GM19023 (cell line): ENCODE measurements around the gene RALGAPA2.

ENCODE experiments used
- ATAC-seq: cut with Tn5 transposase; IDR thresholded peaks from one replicate; pipeline ENCODE4 v1.9.1; 2021; ENCODE audit warnings: mild to moderate bottlenecking, moderate library complexity; ENCODE audit not compliant: unreplicated experiment

Gene RALGAPA2

DNA sequence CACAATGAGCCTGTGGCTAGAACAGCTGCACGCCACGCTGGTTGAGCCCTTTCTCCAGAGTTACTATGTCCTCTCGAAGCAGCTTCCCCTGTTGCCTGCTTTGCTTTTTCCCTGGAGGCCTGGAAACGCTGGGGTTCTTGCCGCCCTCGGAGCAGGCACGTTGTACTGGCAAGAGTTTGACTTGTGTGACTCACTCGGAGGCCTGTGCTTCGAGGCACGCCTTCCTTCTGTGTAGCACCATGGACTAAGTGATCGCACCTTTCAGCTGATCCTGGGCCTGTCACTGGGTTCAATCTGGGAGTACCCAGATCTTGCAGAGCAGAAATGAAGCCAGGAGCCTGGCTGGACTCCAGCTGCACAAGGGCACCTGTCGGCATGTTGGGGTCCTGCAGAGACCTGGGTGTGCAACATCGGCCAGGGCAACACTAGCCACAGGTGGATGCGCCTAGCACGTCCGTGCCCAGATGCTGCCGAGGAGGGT is 339.3 kb downstream of the RALGAPA2 start:
- no peak for ATAC-seq

DNA sequence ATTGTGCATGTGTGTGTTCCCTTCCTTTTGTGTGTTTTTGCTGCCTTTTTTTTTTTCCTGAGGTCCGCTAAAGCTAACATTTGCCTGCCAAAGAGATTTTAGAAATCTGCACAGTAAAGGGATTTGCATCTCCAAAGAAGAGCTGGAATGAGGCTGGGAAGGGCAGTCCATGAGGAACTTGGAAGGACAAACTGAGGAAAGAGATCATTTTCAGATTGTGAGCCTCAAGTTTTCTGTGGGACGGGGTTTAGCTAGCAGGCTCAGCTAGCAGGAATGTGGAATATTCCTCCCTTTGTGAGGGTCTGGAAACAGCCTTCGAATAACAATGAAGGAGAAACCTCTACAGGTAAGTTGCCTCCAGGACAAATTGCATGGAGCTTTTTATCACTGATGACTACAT is 340.8 kb downstream of the RALGAPA2 start:
- no peak for ATAC-seq

DNA sequence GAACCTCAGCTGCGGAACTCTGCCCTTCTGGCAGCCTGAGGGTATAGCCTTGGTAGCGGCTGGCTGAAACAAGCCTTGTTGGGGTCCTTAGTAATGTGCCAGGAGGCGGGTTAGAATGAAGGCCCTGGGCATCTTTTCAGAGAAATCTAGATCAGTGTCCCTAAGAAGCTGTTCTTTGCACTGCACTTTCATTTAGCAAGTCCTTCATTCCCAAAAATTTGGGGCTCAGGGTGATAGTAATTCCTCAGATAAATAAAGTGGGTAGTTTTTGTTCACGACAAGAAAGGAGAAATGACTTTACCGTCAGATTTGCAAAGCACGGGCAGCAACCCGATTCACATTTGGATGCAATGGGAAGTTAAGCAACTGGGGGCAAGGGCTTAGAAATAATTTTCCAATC is 341.4 kb downstream of the RALGAPA2 start:
- ATAC-seq = no peak

DNA sequence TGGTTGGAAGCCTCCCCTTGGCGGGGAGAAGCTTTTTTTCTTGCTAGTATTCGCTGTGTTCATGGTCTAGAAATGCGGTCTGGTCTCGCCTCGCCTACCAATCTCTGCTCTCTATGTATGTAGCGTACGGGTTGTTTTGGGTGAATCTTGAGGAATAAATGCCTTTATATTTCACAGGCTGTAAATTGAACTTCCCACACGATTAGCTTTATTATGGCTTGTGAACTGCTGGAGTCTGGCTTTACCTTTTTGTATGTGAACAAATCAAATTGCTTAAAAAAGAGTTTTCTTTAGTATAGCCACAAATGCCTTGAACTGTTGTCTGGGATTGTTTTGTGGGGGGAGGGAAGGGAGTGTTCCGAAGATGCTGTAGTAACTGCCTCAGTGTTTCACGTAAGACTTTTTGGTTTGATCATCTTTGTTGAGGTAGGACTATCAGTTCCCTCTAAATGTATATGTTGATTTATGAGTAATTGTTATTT is 342.3 kb downstream of the RALGAPA2 start:
- no peak for ATAC-seq

DNA sequence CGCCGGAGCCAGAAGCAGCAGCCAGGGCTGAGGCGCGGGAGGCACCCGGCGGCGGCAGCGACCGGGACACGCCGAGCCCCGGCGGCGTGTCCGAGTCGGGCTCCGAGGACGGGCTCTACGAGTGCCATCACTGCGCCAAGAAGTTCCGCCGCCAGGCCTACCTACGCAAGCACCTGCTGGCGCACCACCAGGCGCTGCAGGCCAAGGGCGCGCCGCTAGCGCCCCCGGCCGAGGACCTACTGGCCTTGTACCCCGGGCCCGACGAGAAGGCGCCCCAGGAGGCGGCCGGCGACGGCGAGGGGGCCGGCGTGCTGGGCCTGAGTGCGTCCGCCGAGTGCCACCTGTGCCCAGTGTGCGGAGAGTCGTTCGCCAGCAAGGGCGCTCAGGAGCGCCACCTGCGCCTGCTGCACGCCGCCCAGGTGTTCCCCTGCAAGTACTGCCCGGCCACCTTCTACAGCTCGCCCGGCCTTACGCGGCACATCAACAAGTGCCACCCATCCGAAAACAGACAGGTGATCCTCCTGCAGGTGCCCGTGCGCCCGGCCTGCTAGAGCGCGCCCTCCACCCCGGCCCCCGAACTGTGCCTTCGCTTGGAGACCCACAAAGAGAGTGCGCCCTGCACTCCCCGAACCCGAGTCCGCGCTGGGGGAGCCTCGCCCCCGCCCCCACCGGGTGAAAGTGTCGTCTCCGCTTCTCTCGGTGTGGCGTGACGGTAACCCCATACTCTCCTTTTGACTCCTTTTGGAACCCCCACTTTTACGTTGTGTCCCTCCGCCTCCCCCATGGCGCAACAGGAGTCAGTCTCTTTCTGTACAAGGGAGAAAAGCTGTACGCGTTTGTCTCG is 343.0 kb downstream of the RALGAPA2 start:
- no peak for ATAC-seq

DNA sequence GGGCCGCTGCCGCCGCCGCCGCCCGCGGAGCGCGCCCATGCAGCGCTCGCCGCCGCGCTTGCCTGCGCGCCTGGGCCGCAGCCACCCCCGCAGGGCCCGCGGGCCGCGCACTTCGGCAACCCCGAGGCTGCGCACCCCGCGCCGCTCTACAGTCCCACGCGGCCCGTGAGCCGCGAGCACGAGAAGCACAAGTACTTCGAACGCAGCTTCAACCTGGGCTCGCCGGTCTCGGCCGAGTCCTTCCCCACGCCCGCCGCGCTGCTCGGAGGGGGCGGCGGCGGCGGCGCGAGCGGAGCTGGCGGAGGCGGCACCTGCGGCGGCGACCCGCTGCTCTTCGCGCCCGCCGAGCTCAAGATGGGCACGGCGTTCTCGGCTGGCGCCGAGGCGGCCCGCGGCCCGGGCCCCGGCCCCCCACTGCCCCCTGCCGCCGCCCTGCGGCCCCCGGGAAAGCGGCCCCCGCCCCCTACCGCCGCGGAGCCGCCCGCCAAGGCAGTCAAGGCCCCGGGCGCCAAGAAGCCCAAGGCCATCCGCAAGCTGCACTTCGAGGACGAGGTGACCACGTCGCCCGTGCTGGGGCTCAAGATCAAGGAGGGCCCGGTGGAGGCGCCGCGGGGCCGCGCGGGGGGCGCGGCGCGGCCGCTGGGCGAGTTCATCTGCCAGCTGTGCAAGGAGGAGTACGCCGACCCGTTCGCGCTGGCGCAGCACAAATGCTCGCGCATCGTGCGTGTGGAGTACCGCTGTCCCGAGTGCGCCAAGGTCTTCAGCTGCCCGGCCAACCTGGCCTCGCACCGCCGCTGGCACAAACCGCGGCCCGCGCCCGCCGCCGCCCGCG is 343.8 kb downstream of the RALGAPA2 start:
- ATAC-seq = no peak

DNA sequence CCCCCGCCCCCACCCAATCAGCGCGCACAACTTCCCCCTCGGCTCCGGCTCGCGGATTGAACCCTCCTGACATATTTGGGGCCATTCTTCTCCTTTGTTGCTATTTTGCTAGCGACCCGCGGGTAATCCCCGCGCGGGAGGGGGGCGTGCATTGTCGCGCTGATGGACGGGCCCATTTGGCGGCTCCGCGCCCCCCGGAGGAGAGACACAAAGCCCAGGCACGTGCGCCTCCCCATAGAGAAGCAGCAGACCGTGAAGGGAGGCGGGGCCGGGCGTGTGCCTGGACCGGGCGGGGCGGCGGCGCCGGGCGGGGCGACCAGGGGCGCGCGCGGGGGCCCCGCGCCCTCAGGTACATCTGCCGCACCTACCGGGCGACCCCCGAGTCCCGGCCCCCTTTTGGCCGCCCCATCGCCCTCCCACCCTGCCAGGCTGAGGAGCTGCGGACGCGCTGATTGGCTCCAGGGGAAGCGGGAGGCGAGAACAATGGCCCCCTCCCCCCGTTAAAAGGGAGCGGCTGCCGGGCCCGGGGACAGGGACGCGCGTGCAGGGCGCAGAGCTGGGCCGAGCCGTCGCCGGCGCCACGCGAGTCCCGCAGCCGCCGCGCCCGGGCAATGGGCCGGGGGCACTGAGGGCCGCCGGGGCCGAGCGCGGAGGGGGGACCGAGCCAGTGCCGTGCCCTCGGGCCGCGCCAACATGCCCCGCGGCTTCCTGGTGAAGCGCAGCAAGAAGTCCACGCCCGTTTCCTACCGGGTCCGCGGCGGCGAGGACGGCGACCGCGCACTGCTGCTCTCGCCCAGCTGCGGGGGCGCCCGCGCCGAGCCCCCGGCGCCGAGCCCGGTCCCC is 344.6 kb downstream of the RALGAPA2 start, which contains the start of gene INSM1:
TSS of gene INSM1 (plus strand) at position 530 of the 843 bp plus-strand sequence. CDS start at position 694, 164 bp downstream.
- no peak for ATAC-seq

DNA sequence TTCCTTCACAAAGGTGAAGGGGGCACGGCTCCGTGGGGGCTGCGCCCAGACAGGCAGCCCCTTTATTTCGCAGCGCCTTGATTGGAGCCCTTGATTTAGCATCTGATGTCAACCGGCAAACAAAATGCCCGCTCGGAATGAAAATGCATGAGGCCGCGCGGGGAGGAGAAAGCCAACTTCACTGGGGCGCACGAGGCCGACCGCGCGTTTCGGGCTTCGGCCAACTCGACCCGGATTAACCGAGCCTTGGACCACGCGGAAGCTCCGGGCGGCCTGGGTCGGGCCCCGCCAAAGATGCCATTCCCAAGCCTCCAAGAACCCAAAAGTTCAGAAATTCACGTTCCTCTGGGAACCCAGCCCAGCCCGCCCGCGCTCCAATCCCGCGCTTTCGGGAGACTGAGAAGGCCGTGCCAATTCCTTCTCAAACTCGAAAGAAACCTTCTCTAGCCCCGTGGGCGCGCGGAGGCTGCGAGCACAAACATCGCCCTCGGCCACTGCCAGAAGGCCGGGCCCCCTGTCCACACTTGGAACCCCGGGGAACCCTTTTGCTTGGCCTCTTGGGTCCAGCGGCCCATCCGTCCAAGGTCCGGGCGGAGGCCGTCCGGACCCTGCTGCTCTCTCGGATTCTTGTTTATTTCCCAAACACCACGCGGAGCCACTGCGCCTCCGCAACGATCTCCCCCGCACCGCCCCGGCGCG is 345.4 kb downstream of the RALGAPA2 start:
- no peak for ATAC-seq

DNA sequence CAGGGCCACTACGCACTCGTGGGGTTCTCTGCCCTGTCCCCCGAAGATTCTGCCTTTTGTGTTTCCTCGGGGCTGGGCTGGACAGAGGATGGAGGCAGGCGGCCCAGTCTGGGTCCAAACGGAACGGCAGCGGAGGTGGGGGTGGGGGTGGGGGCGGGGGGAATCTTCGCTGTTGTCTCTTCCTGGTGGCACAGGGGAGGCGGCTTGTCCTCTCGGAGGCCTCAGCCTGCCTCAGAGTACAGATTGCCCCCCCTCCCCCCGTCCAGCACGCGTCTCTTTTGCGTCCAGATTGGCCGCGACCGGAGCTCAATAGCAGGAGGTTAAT is 345.9 kb downstream of the RALGAPA2 start:
- no peak for ATAC-seq

DNA sequence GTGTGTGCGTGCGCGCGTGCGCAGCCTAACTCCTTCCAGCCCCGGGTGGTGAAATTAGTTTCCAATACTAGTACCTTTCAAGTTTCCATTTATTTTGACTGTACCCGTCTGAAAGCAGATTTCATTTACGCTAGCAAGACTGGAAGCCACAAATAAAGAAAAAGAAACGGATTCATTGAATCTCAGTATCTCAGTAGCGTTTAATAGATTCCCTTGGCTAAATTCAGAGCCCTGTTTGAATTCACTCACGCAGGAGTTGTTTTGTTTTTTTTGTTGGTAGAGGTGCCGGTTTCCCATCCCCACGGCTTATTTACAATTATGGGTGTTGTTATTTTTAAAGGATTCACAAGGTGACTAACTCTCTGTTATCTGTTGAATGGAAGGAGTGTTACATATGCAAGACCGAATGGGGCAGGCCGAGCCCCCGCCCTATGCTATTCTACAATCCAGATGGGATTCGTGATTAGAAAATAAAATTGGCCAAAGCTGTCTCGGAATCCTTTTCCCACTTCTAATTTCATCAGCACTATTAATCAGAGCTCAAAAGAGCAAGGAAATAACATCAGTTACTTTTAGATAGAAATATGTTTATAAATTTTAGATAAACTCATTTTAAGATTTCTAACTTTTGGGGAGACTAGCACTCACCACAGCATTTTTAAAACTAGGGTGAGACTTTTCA is 346.8 kb downstream of the RALGAPA2 start:
- no peak for ATAC-seq

DNA sequence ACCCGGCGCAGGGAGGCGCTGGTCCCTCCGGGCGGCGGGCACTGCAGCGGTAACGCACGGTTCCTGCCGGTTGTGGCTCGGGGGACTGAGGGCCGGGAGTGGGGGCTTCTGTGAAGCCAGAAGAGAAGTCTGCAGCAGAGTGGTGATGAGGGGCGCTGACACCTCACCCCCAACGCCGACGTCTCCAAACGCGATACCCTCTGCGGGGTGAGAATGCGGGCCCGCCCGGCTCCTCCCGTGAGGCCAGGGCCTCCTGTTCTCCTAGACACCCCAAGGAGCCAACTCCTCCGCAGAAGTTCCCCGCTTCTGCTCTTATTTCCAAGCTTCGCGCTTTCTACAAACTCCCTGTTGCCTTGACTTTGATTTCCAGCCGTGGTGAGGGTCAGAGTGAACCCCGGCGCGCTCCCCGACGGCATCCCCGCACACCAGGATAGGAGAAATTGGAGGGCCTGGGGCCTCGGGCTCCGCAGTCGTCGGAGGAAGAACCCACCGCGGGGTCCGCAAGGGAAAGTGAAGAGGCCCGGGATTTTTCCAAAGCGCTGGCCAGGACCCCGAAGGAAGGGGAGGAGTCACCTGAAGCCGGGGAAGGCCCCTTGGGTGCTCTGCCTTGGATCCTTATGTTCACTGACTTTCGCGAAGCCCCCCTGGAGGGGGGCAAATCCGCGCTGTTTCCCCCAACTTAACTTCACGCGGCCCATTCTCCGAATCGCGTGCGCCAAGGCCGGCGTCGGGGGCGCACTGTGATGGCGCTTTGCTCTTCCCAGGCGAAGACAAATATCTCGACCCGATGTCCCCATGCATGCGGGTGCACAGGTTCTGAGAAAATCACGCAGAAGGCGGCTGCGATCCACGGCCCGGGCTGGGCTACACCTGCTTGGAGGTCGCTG is 347.6 kb downstream of the RALGAPA2 start:
- ATAC-seq = no peak

DNA sequence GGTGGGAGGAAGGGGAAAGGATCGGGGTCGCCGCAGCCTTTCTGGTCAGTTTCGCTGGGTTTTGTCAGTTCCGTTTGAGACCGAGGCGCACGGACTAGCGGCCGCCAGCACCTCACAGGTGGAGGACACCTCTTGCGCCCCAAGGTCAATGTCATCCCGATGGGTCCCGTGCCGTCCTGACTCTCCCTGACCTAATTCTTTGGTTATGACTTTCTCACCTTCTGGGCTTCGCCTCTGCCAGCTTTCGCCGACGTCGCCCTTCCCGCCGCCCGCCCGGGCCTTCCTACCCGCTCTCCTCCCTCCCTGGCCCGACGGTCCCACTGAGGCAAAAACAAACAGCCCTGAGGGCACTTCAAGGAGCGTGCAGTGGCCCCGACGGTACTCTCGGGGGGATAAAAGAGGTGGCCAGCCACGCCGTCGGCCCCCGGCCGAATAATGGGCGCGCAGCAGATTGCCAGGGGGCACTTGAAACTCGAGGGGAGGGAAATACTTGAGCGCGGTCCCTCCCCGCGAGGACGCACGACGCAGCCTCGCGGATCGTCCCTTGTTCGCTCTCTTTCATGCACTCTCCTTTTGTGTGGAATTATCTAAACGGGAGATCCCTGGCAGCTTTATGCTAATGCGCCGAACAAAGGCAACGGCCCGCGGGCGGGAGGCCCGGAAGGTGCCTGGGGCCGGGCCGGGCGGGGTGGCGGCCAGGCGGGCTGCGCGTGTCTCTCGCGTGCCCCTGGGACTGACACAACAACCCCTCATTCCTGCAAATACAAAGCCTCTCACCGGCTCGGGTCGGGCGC is 348.4 kb downstream of the RALGAPA2 start:
- no peak for ATAC-seq

DNA sequence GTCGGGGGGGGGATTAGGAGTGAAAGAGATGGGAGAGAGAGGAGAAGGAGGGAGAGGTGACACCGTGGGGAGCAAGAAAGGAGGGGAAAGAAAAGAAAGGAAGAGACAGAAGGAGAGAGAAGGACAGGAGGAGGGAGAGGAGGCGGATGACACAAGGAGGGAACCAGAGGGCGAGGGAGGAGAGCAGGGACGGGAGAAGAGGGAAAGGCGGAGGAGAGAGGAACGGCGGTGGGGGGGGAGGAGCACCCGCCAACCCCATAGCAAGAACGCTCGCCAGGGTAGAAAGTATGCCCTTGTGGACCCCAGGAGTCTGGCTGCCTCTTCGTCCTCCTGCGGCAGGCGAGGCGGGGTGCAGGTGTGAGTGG is 349.0 kb downstream of the RALGAPA2 start:
- ATAC-seq = no peak

DNA sequence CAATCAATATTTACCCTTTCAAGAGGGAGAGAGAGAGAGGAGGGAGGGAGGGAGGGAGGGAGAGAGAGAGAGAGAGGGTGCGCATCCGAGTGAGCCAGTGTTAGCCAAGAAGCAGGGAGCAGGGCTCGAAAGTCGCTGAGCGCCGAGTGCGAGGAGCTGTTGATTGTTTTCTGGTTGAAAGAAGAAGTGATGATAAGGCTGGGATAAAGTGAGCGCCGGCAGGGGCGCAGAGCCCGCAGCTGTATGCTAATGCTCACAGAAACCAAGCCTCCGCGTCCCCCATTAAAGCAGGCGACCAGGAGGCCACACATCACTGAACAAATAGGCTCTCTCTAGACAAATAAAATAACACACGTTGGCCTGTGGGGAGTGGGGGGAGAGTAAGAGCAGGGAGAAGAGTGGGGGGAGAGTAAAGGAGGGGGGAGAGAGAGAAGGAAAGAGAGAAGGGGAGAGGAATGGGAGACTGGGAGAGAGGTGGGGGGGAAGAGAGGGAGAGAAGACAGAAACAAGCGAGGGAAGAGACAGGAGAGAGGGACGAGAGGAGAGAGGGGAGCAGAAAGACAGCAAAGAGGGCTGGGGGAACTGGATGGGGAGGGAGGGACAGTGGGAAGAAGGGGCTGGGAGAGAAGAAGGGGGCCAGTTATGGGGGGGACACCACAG is 349.5 kb downstream of the RALGAPA2 start:
- no peak for ATAC-seq

DNA sequence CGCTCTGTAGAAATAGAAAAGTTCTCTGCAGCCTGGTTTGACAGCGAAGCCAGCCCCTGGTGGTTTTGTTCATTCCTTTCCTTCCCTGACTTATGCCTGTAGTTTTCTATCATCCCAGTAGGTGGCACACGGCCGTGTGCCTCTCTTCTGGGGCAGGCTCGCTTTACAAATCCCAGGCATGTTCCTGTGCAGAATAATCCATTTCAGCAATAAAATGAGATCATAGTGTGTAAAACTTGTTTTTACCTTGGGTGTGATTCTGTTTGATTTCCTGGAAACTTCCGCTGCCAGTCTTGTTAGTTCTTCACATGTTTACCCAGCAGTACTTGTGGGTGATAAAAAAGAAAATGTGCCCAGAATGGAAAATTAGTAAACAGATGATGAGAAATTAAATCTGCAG is 352.0 kb downstream of the RALGAPA2 start:
- ATAC-seq = no peak

DNA sequence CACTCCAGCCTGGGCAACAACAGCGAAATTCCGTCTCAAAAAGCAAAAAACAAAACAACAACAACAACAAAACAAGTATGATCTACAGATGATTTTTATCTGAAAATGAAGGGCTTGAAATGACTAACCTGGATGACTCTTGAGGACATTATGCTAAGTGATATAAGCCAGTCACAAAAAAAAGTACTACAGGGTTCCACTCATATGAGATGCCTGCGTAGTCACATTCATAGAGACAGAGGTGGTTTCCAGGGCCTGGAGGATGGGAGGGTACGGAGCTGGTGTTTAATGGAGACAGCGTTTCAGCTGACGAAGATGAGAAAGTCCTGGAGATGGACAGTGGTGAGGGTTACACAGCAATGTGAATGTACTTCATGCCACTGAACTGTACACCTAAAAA is 352.8 kb downstream of the RALGAPA2 start:
- no peak for ATAC-seq

DNA sequence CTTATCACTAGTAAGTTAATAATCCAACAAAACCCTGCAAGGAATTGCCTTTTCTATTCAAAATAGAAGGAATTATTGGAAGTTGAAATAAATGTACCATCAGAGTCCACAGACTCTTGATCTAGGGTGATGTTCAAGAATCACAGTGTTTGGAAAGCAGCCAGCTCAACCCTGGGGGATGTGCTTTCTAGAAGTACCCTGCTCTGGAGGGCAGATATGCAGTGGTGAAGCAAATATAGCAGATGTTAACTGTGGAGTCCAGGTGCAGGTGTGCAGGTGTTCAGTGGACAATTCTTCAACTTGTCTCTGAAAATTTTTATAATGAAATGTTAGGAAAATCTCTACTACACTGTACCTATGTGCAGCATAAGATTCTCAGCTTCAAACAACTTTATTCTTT is 353.6 kb downstream of the RALGAPA2 start:
- ATAC-seq = no peak
